GM23338 (cell line): ENCODE results near the gene SHISA6. TPM values are rescaled to one million over a fixed set of nuclear protein-coding genes. Genes with fewer than 3 reads are reported as not detected.

Experiments
- ATAC-seq: fragments of 200-7000 bp; cut with Tn5 transposase; 3 replicates; pipeline ENCODE4 v1.9.1; 2020
- DNase-seq: peaks from one replicate; pipeline ENCODE4 v3.0.0-alpha.2; 2015; ENCODE audit warnings: low spot score
- H2AFZ ChIP-seq: fragments of 200-600 bp; sonication (generic); 2 replicates; pipeline ENCODE4 v1.8.0; 2016; ENCODE audit warnings: antibody characterized with exemption, mild to moderate bottlenecking, moderate library complexity
- H3F3A ChIP-seq: fragments of 200-600 bp; sonication (generic); replicated peaks from 2 replicates; pipeline ENCODE4 v1.8.0; 2017; ENCODE audit warnings: antibody characterized with exemption, mixed run types, low read depth
- H3K27ac ChIP-seq: fragments of 200-600 bp; sonication (generic); 2 replicates; pipeline ENCODE4 v1.6.1; 2016; ENCODE audit warnings: low read depth
- H3K27me3 ChIP-seq: fragments of 200-600 bp; sonication (generic); 2 replicates; pipeline ENCODE4 v1.8.0; 2016; ENCODE audit warnings: mild to moderate bottlenecking, mixed run types, moderate library complexity; ENCODE audit not compliant: insufficient read depth
- H3K36me3 ChIP-seq: fragments of 200-600 bp; sonication (generic); 2 replicates; pipeline ENCODE4 v1.8.0; 2016; ENCODE audit warnings: mild to moderate bottlenecking; ENCODE audit not compliant: insufficient read depth
- H3K4me1 ChIP-seq: fragments of 200-600 bp; sonication (generic); 2 replicates; pipeline ENCODE4 v1.8.0; 2016; ENCODE audit warnings: mild to moderate bottlenecking, moderate library complexity; ENCODE audit not compliant: insufficient read depth
- H3K4me2 ChIP-seq: fragments of 200-600 bp; sonication (generic); 2 replicates; pipeline ENCODE4 v1.7.1; 2017; ENCODE audit warnings: mixed run types
- H3K4me3 ChIP-seq: fragments of 200-600 bp; sonication (generic); 2 replicates; pipeline ENCODE4 v1.6.1; 2016; ENCODE audit warnings: mixed run types
- H3K79me2 ChIP-seq: fragments of 200-600 bp; sonication (generic); replicated peaks from 2 replicates; pipeline ENCODE4 v1.8.0; 2017; ENCODE audit warnings: mild to moderate bottlenecking; ENCODE audit not compliant: insufficient read depth
- H3K9me2 ChIP-seq: fragments of 200-600 bp; sonication (generic); 2 replicates; pipeline ENCODE4 v1.8.0; 2017; ENCODE audit not compliant: insufficient read depth
- H4K20me1 ChIP-seq: fragments of 200-600 bp; sonication (generic); replicated peaks from 2 replicates; pipeline ENCODE4 v1.8.0; 2017; ENCODE audit warnings: mild to moderate bottlenecking; ENCODE audit not compliant: insufficient read depth
- H3K27ac Mint-ChIP-seq: 2 replicates; pipeline ENCODE4 v1.8.0; 2020; ENCODE audit warnings: inconsistent platforms, mild to moderate bottlenecking, moderate library complexity, mixed read lengths
- H3K27me3 Mint-ChIP-seq: 3 replicates; pipeline ENCODE4 v1.8.0; 2022; ENCODE audit warnings: low read depth, mild to moderate bottlenecking, moderate library complexity, mixed read lengths, inconsistent platforms; ENCODE audit not compliant: insufficient read depth, poor library complexity
- H3K36me3 Mint-ChIP-seq: 3 replicates; pipeline ENCODE4 v1.8.0; 2021; ENCODE audit warnings: low read depth, mild to moderate bottlenecking, inconsistent platforms, moderate library complexity, mixed read lengths
- H3K4me1 Mint-ChIP-seq: 3 replicates; pipeline ENCODE4 v1.8.0; 2020; ENCODE audit warnings: mild to moderate bottlenecking, inconsistent platforms, mixed read lengths
- H3K4me3 Mint-ChIP-seq: 3 replicates; pipeline ENCODE4 v1.8.0; 2021; ENCODE audit warnings: moderate library complexity, mild to moderate bottlenecking, inconsistent platforms, mixed read lengths
- H3K9me3 Mint-ChIP-seq: 3 replicates; pipeline ENCODE4 v1.8.0; 2020; ENCODE audit warnings: moderate library complexity, mild to moderate bottlenecking, inconsistent platforms, mixed read lengths
- CREB1 ChIP-seq: fragments of 250-450 bp; sonication (Bioruptor Pico); IDR thresholded peaks from 2 replicates; pipeline ENCODE4 v1.5.0; 2020; ENCODE audit warnings: low read depth, mild to moderate bottlenecking, moderate library complexity
- EZH2phosphoT487 ChIP-seq: fragments of 200-600 bp; sonication (generic); IDR thresholded peaks from one replicate; pipeline ENCODE4 v1.8.1; 2018; ENCODE audit warnings: antibody characterized with exemption; ENCODE audit not compliant: unreplicated experiment
- JUNB ChIP-seq: IDR thresholded peaks from one replicate; pipeline ENCODE4 v1.6.1; 2016; ENCODE audit warnings: antibody characterized with exemption; ENCODE audit not compliant: unreplicated experiment
- NANOG ChIP-seq: IDR thresholded peaks from 2 replicates; pipeline ENCODE4 v1.6.1; 2016; ENCODE audit warnings: antibody characterized with exemption, borderline replicate concordance
- POLR2AphosphoS5 ChIP-seq: IDR thresholded peaks from 2 replicates; pipeline ENCODE4 v1.6.1; 2016; ENCODE audit warnings: antibody characterized with exemption, low read depth
- STAT1 ChIP-seq: IDR thresholded peaks from one replicate; pipeline ENCODE4 v1.6.1; 2016; ENCODE audit warnings: antibody characterized with exemption; ENCODE audit not compliant: unreplicated experiment
- ZNF114 ChIP-seq: fragments of 250-450 bp; sonication (Bioruptor Pico); IDR thresholded peaks from 2 replicates; pipeline ENCODE4 v1.5.0; 2020; ENCODE audit warnings: mild to moderate bottlenecking, moderate library complexity
- polyA plus RNA-seq: library from polyadenylated mRNA; unstranded; fragments of >200 nt; fragmentation: Nextera tagmentation; extraction: Ambion mirVana; gene quantifications from 2 replicates; pipeline ENCODE4 v1.2.1, GENCODE V29; 2016
- total RNA-seq: library from RNA; depleted of rRNA; stranded (reverse); fragments of >200 nt; shearing (Covaris generic); gene quantifications from 2 replicates; pipeline ENCODE4 v1.2.3, GENCODE V29; 2014
- TF ChIP-seq, protein P1 (sequence below), 2 experiments: fragments of 200-600 bp in 1 of 2; sonication (generic) in 1 of 2; conservative IDR thresholded peaks; 2 replicates each; pipeline versions ENCODE4 v1.5.1 to v1.6.1; 2016 to 2017; ENCODE audit warnings: antibody characterized with exemption in 2 of 2, low read depth in 2 of 2, mild to moderate bottlenecking in 2 of 2, moderate library complexity in 1 of 2
- TF ChIP-seq, protein P2 (sequence below): IDR thresholded peaks from 2 replicates; pipeline ENCODE4 v1.6.1; 2016; ENCODE audit warnings: antibody characterized with exemption
- TF ChIP-seq, protein P3 (sequence below): fragments of 250-450 bp; sonication (Bioruptor Pico); IDR thresholded peaks from 2 replicates; pipeline ENCODE4 v1.5.0; 2020; ENCODE audit warnings: mild to moderate bottlenecking, moderate library complexity
- TF ChIP-seq, protein P4 (sequence below): IDR thresholded peaks from one replicate; pipeline ENCODE4 v1.6.1; 2018; ENCODE audit warnings: antibody characterized with exemption; ENCODE audit not compliant: unreplicated experiment

SHISA6 gene
- total and polyA plus RNA-seq, 2 experiments from 2014 or later, result 0.52 TPM; not detected in 1

DNA sequence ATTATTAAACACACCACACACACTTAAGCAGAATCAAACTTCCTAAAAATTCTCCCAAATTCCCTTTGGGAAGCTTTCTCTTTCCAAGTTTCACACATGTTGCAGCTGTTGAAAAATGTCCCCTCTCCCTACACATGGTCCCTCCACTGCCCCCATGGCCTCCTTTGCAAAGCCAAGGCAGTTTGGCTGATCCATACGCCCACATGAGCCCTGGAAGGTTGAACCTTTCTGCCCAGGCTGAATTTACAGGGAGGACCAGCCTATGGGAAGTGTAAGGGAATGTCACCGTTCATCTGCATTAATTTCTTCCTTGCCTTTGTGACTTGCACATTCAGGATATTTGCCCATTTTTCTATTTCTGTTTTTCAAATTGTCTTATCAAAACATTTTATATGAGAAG, 31.1 kb upstream of the SHISA6 start (continued):
- TF ChIP-seq STAT1 (no peak), POLR2AphosphoS5 (no peak)
- TF ChIP-seq, protein P1, sequence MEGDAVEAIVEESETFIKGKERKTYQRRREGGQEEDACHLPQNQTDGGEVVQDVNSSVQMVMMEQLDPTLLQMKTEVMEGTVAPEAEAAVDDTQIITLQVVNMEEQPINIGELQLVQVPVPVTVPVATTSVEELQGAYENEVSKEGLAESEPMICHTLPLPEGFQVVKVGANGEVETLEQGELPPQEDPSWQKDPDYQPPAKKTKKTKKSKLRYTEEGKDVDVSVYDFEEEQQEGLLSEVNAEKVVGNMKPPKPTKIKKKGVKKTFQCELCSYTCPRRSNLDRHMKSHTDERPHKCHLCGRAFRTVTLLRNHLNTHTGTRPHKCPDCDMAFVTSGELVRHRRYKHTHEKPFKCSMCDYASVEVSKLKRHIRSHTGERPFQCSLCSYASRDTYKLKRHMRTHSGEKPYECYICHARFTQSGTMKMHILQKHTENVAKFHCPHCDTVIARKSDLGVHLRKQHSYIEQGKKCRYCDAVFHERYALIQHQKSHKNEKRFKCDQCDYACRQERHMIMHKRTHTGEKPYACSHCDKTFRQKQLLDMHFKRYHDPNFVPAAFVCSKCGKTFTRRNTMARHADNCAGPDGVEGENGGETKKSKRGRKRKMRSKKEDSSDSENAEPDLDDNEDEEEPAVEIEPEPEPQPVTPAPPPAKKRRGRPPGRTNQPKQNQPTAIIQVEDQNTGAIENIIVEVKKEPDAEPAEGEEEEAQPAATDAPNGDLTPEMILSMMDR (conservative IDR thresholded peaks at IDR 0.05; ENCODE audit: low read depth in 2 of 2), result no peak

DNA sequence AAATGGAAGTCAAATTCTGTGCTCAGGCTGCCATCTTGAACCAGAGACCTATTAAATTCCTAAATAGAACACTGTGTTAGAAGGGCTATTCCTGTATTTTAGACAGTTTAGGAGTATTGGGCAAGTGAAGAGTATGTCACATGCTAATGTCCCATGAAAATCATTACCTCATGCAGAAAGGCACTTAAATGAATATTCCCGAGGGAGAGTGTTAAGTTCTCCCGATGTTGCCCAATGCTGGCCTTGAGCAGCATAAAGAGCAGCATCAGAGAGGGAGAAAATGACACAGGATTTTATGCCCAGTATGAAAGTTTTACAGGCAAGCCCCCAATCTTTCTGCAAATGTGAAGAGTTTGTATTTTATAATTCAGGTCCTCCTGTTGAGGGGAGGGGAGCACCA, 28.2 kb upstream of the SHISA6 start:
- Histone ChIP-seq H3K4me1 (no peaks in the 10 kb centered on the region), H3K4me2 (no peak overlapping the region), H4K20me1 (no peaks in the 10 kb centered on the region), H3F3A (no peaks in the 10 kb centered on the region), H3K27ac (no peak overlapping the region), H3K4me3 (no peak overlapping the region), H3K79me2 (no peaks in the 10 kb centered on the region), H3K36me3 (peaks cover 23% of the 10 kb centered on the region), H3K27me3 (no peaks in the 10 kb centered on the region), H3K9me2 (no peaks in the 10 kb centered on the region), H2AFZ (no peak overlapping the region)
- no peak for DNase-seq
- no peak overlapping the region for H3K27ac Mint-ChIP-seq
- no peaks in the 10 kb centered on the region for H3K4me1 Mint-ChIP-seq
- H3K4me3 Mint-ChIP-seq, result no peak overlapping the region
- ATAC-seq, result no peak
- H3K9me3 Mint-ChIP-seq, result peaks cover 100% of the 10 kb centered on the region
- peaks cover 3% of the 10 kb centered on the region for H3K27me3 Mint-ChIP-seq
- peaks cover 55% of the 10 kb centered on the region for H3K36me3 Mint-ChIP-seq
- TF ChIP-seq, protein P2, sequence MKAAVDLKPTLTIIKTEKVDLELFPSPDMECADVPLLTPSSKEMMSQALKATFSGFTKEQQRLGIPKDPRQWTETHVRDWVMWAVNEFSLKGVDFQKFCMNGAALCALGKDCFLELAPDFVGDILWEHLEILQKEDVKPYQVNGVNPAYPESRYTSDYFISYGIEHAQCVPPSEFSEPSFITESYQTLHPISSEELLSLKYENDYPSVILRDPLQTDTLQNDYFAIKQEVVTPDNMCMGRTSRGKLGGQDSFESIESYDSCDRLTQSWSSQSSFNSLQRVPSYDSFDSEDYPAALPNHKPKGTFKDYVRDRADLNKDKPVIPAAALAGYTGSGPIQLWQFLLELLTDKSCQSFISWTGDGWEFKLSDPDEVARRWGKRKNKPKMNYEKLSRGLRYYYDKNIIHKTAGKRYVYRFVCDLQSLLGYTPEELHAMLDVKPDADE, result no peak
- TF ChIP-seq, protein P1 (conservative IDR thresholded peaks at IDR 0.05; ENCODE audit: low read depth in 2 of 2), result no peak
- no peak for TF ChIP-seq JUNB
- no peak for TF ChIP-seq CREB1 (CRISPR knock-in tag)
- TF ChIP-seq, protein P3, sequence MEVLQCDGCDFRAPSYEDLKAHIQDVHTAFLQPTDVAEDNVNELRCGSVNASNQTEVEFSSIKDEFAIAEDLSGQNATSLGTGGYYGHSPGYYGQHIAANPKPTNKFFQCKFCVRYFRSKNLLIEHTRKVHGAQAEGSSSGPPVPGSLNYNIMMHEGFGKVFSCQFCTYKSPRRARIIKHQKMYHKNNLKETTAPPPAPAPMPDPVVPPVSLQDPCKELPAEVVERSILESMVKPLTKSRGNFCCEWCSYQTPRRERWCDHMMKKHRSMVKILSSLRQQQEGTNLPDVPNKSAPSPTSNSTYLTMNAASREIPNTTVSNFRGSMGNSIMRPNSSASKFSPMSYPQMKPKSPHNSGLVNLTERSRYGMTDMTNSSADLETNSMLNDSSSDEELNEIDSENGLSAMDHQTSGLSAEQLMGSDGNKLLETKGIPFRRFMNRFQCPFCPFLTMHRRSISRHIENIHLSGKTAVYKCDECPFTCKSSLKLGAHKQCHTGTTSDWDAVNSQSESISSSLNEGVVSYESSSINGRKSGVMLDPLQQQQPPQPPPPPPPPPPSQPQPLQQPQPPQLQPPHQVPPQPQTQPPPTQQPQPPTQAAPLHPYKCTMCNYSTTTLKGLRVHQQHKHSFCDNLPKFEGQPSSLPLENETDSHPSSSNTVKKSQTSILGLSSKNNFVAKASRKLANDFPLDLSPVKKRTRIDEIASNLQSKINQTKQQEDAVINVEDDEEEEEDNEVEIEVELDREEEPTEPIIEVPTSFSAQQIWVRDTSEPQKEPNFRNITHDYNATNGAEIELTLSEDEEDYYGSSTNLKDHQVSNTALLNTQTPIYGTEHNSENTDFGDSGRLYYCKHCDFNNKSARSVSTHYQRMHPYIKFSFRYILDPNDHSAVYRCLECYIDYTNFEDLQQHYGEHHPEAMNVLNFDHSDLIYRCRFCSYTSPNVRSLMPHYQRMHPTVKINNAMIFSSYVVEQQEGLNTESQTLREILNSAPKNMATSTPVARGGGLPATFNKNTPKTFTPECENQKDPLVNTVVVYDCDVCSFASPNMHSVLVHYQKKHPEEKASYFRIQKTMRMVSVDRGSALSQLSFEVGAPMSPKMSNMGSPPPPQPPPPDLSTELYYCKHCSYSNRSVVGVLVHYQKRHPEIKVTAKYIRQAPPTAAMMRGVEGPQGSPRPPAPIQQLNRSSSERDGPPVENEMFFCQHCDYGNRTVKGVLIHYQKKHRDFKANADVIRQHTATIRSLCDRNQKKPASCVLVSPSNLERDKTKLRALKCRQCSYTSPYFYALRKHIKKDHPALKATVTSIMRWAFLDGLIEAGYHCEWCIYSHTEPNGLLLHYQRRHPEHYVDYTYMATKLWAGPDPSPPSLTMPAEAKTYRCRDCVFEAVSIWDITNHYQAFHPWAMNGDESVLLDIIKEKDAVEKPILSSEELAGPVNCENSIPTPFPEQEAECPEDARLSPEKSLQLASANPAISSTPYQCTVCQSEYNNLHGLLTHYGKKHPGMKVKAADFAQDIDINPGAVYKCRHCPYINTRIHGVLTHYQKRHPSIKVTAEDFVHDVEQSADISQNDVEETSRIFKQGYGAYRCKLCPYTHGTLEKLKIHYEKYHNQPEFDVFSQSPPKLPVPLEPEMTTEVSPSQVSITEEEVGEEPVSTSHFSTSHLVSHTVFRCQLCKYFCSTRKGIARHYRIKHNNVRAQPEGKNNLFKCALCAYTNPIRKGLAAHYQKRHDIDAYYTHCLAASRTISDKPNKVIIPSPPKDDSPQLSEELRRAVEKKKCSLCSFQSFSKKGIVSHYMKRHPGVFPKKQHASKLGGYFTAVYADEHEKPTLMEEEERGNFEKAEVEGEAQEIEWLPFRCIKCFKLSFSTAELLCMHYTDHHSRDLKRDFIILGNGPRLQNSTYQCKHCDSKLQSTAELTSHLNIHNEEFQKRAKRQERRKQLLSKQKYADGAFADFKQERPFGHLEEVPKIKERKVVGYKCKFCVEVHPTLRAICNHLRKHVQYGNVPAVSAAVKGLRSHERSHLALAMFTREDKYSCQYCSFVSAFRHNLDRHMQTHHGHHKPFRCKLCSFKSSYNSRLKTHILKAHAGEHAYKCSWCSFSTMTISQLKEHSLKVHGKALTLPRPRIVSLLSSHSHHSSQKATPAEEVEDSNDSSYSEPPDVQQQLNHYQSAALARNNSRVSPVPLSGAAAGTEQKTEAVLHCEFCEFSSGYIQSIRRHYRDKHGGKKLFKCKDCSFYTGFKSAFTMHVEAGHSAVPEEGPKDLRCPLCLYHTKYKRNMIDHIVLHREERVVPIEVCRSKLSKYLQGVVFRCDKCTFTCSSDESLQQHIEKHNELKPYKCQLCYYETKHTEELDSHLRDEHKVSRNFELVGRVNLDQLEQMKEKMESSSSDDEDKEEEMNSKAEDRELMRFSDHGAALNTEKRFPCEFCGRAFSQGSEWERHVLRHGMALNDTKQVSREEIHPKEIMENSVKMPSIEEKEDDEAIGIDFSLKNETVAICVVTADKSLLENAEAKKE (CRISPR knock-in tag), result no peak
- no peak for TF ChIP-seq NANOG
- TF ChIP-seq ZNF114 (CRISPR knock-in tag), result no peak
- TF ChIP-seq, protein P4, sequence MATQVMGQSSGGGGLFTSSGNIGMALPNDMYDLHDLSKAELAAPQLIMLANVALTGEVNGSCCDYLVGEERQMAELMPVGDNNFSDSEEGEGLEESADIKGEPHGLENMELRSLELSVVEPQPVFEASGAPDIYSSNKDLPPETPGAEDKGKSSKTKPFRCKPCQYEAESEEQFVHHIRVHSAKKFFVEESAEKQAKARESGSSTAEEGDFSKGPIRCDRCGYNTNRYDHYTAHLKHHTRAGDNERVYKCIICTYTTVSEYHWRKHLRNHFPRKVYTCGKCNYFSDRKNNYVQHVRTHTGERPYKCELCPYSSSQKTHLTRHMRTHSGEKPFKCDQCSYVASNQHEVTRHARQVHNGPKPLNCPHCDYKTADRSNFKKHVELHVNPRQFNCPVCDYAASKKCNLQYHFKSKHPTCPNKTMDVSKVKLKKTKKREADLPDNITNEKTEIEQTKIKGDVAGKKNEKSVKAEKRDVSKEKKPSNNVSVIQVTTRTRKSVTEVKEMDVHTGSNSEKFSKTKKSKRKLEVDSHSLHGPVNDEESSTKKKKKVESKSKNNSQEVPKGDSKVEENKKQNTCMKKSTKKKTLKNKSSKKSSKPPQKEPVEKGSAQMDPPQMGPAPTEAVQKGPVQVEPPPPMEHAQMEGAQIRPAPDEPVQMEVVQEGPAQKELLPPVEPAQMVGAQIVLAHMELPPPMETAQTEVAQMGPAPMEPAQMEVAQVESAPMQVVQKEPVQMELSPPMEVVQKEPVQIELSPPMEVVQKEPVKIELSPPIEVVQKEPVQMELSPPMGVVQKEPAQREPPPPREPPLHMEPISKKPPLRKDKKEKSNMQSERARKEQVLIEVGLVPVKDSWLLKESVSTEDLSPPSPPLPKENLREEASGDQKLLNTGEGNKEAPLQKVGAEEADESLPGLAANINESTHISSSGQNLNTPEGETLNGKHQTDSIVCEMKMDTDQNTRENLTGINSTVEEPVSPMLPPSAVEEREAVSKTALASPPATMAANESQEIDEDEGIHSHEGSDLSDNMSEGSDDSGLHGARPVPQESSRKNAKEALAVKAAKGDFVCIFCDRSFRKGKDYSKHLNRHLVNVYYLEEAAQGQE, result no peak
- no peak for TF ChIP-seq EZH2phosphoT487
